SK-N-SH (cell line): ENCODE data around the gene CDKN1B. TPM values are rescaled to one million over a fixed set of nuclear protein-coding genes. Genes with fewer than 3 reads are reported as not detected.

Experiments used
- CTCF ChIA-PET: fragments of 300-600, 350-600 bp; formaldehyde crosslinking; extraction: SDS; loops from one replicate; lab custom pipeline; 2021; lab: Yijun Ruan, JAX
- POLR2A ChIA-PET: fragments of 350-600 bp; sonication (Branson Sonifier 250); formaldehyde crosslinking; extraction: SDS; loops from one replicate; lab custom pipeline; 2020; ENCODE audit warnings: antibody characterized with exemption, inconsistent platforms; lab: Yijun Ruan, JAX
- DNase-seq: peaks from one replicate; pipeline ENCODE4 v3.0.0; 2012
- H2AFZ ChIP-seq: fragments of 200-600 bp; sonication (generic); 2 replicates; pipeline ENCODE4 v1.8.1; 2016; ENCODE audit warnings: antibody characterized with exemption, mild to moderate bottlenecking, low read depth
- H3F3A ChIP-seq: fragments of 200-600 bp; sonication (generic); replicated peaks from 2 replicates; pipeline ENCODE3; 2016; ENCODE audit warnings: antibody characterized with exemption, mild to moderate bottlenecking; ENCODE audit not compliant: insufficient read depth
- H3K27ac ChIP-seq, 2 experiments: fragments of 200-500 bp in 1 of 2; fragments of 200-600 bp in 1 of 2; sonication (Bioruptor generic) in 1 of 2; sonication (generic), shearing (Covaris generic) in 1 of 2; 2 replicates each; pipeline versions ENCODE4 v1.5.1 to v1.6.1; 2014 to 2016; ENCODE audit warnings: low read depth in 2 of 2, inconsistent platforms in 1 of 2, low read length in 1 of 2, mild to moderate bottlenecking in 1 of 2, mixed read lengths in 1 of 2
- H3K27me3 ChIP-seq: fragments of 200-600 bp; sonication (generic), shearing (Covaris generic); 2 replicates; pipeline ENCODE4 v1.6.1; 2016; ENCODE audit warnings: mixed run types; ENCODE audit not compliant: insufficient read depth
- H3K36me3 ChIP-seq, 2 experiments: fragments of 200-500 bp in 1 of 2; fragments of 200-600 bp in 1 of 2; sonication (Bioruptor generic) in 1 of 2; sonication (generic) in 1 of 2; replicated peaks in 1 of 2; 2 replicates each; pipeline versions ENCODE3 to v1.5.1; 2014 to 2016; ENCODE audit warnings: low read length in 1 of 2, mild to moderate bottlenecking in 1 of 2; ENCODE audit not compliant: insufficient read depth in 2 of 2, control insufficient read depth in 1 of 2
- H3K4me1 ChIP-seq, 2 experiments: fragments of 200-500 bp in 1 of 2; fragments of 200-600 bp in 1 of 2; sonication (Bioruptor generic) in 1 of 2; sonication (generic), shearing (Covaris generic) in 1 of 2; 2 replicates each; pipeline versions ENCODE4 v1.5.1 to v1.6.1; 2014 to 2016; ENCODE audit warnings: low read depth in 1 of 2, low read length in 1 of 2, mixed run types in 1 of 2; ENCODE audit not compliant: insufficient read depth in 2 of 2, control insufficient read depth in 1 of 2
- H3K4me2 ChIP-seq: fragments of 200-600 bp; sonication (generic), shearing (Covaris generic); 2 replicates; pipeline ENCODE4 v1.6.1; 2017; ENCODE audit warnings: mixed run types
- H3K4me3 ChIP-seq, 2 experiments: fragments of 200-500 bp in 1 of 2; fragments of 200-600 bp in 1 of 2; sonication (Bioruptor generic) in 1 of 2; sonication (generic), shearing (Covaris generic) in 1 of 2; 2 replicates each; pipeline versions ENCODE4 v1.5.1 to v1.8.1; 2014 to 2016; ENCODE audit warnings: low read depth in 2 of 2, inconsistent platforms in 1 of 2, low read length in 1 of 2, mild to moderate bottlenecking in 1 of 2, mixed read lengths in 1 of 2, moderate library complexity in 1 of 2
- H3K79me2 ChIP-seq: fragments of 200-600 bp; sonication (generic); 2 replicates; pipeline ENCODE4 v1.8.1; 2017; ENCODE audit warnings: mild to moderate bottlenecking; ENCODE audit not compliant: insufficient read depth
- H3K9ac ChIP-seq: fragments of 200-600 bp; sonication (generic); 2 replicates; pipeline ENCODE4 v1.6.1; 2017; ENCODE audit warnings: mixed run types
- H3K9me2 ChIP-seq: fragments of 200-600 bp; sonication (generic); 2 replicates; pipeline ENCODE4 v1.6.1; 2017; ENCODE audit warnings: mixed run types
- H3K9me3 ChIP-seq: fragments of 200-600 bp; sonication (generic); 2 replicates; pipeline ENCODE4 v1.6.1; 2017; ENCODE audit warnings: mixed run types, mild to moderate bottlenecking, moderate library complexity
- H4K20me1 ChIP-seq: fragments of 200-600 bp; sonication (generic); 2 replicates; pipeline ENCODE4 v1.6.1; 2017; ENCODE audit warnings: mild to moderate bottlenecking, mixed run types; ENCODE audit not compliant: insufficient read depth
- CTCF ChIP-seq: fragments of 200-600 bp; sonication (generic); IDR thresholded peaks from 2 replicates; pipeline ENCODE4 v1.6.1; 2017; ENCODE audit warnings: antibody characterized with exemption, mild to moderate bottlenecking, moderate library complexity
- EZH2phosphoT487 ChIP-seq: fragments of 200-600 bp; sonication (generic); IDR thresholded peaks from 2 replicates; pipeline ENCODE4 v1.6.1; 2017; ENCODE audit warnings: low read depth, mixed run types, mild to moderate bottlenecking, antibody characterized with exemption, moderate library complexity, borderline replicate concordance
- FOSL2 ChIP-seq: IDR thresholded peaks from 2 replicates; pipeline ENCODE4 v1.4.0; 2012; ENCODE audit warnings: low read depth, mild to moderate bottlenecking, moderate library complexity, borderline replicate concordance
- MAX ChIP-seq: IDR thresholded peaks from 2 replicates; pipeline ENCODE4 v1.4.0; 2012; ENCODE audit warnings: low read depth
- MXI1 ChIP-seq: IDR thresholded peaks from 2 replicates; pipeline ENCODE4 v1.6.1; 2012; ENCODE audit warnings: mild to moderate bottlenecking, low read depth, low read length, improper control_type of control experiment
- NRF1 ChIP-seq: IDR thresholded peaks from 2 replicates; pipeline ENCODE4 v1.6.1; 2012; ENCODE audit warnings: low read depth, mild to moderate bottlenecking, low read length
- PBX3 ChIP-seq: IDR thresholded peaks from 2 replicates; pipeline ENCODE4; 2012
- RAD21 ChIP-seq: IDR thresholded peaks from 2 replicates; pipeline ENCODE4 v1.6.1; 2012; ENCODE audit warnings: mild to moderate bottlenecking, low read length
- RCOR1 ChIP-seq: fragments of 150-350 bp; IDR thresholded peaks from 2 replicates; pipeline ENCODE4 v1.6.1; 2017; ENCODE audit warnings: antibody characterized with exemption, low read length
- REST ChIP-seq: IDR thresholded peaks from 2 replicates; pipeline ENCODE4 v1.6.1; 2012; ENCODE audit warnings: mild to moderate bottlenecking, low read depth, low read length, moderate library complexity
- RXRA ChIP-seq: IDR thresholded peaks from 2 replicates; pipeline ENCODE4 v1.4.0; 2012; ENCODE audit warnings: low read depth, mild to moderate bottlenecking, borderline replicate concordance
- TCF12 ChIP-seq: IDR thresholded peaks from 2 replicates; pipeline ENCODE4 v1.4.0; 2012
- TEAD4 ChIP-seq: IDR thresholded peaks from 2 replicates; pipeline ENCODE4 v1.4.0; 2012; ENCODE audit warnings: mild to moderate bottlenecking, borderline replicate concordance; ENCODE audit not compliant: insufficient read depth
- USF1 ChIP-seq: IDR thresholded peaks from 2 replicates; pipeline ENCODE4 v1.4.0; 2012; ENCODE audit warnings: low read depth, borderline replicate concordance
- ZBTB33 ChIP-seq: IDR thresholded peaks from 2 replicates; pipeline ENCODE4 v1.4.0; 2012; ENCODE audit warnings: low read depth, borderline replicate concordance
- WGBS: methylation state at CpG from one replicate; pipeline ENCODE4 v1.1.6; 2017; ENCODE audit warnings: low lambda C conversion rate; 5-methylcytosine and 5-hydroxymethylcytosine counted together
- polyA plus RNA-seq, 3 experiments: library from polyadenylated mRNA; depleted of rRNA; stranded (reverse); fragments of >200 nt; gene quantifications; 2 replicates each; pipeline ENCODE4 v1.2.3, GENCODE V29; 2012
- TF ChIP-seq, protein P1 (sequence below): fragments of 150-350 bp; IDR thresholded peaks from 2 replicates; pipeline ENCODE4 v1.6.1; 2016; ENCODE audit warnings: mild to moderate bottlenecking, low read depth, low read length

The CDKN1B gene
- polyA plus RNA-seq, 1 of the 3 experiments (the other 2 are of a cell fraction) = 9.2 TPM

DNA sequence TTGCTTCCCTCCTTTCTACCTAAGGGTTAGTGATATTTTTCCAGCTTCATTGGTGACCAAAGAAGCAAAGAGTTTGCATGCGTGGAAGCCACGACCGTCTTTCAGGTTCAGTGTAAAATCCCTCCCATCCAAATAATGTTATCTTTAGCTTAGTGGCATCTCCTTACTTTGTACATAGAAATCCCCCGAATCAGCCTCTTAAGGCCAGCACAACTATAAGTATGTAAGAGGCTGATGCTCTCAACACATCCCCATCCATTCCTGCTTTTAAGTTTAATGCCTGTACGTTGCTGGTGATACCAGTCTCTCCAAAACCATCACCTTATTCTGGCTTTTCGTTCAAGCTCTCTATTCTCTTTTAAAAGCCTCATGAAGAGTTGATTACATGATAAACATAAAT, 14.6 kb downstream of the CDKN1B start (continued):
- TF ChIP-seq MXI1 = no peak

- Histone ChIP-seq H3F3A (peaks cover 21% of the 10 kb centered on the region), H3K4me1 (peaks cover 0 to 4% of the 10 kb centered on the region in 2 experiments; a peak in 2 of 4 replicates), H4K20me1 (no peaks in the 10 kb centered on the region), H3K79me2 (peaks cover 78% of the 10 kb centered on the region), H3K9me3 (no peaks in the 10 kb centered on the region), H3K9me2 (no peaks in the 10 kb centered on the region), H3K27ac (no peak overlapping the region; a peak in 1 of 4 replicates), H2AFZ (no peak overlapping the region), H3K27me3 (no peaks in the 10 kb centered on the region), H3K36me3 (peaks cover 0 to 2% of the 10 kb centered on the region in 2 experiments), H3K4me3 (no peak overlapping the region), H3K9ac (no peak overlapping the region), H3K4me2 (no peak overlapping the region)
- TF ChIP-seq, protein P1, sequence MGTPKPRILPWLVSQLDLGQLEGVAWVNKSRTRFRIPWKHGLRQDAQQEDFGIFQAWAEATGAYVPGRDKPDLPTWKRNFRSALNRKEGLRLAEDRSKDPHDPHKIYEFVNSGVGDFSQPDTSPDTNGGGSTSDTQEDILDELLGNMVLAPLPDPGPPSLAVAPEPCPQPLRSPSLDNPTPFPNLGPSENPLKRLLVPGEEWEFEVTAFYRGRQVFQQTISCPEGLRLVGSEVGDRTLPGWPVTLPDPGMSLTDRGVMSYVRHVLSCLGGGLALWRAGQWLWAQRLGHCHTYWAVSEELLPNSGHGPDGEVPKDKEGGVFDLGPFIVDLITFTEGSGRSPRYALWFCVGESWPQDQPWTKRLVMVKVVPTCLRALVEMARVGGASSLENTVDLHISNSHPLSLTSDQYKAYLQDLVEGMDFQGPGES = no peak
- TF ChIP-seq TCF12 = no peak
- TF ChIP-seq NRF1 = no peak
- no peak for TF ChIP-seq TEAD4
- TF ChIP-seq MAX = no peak
- TF ChIP-seq RCOR1 = no peak
- TF ChIP-seq ZBTB33 = no peak
- TF ChIP-seq USF1 = no peak
- TF ChIP-seq RXRA = no peak
- TF ChIP-seq EZH2phosphoT487 = no peak
- no peak for TF ChIP-seq RAD21
- TF ChIP-seq CTCF = no peak
- TF ChIP-seq FOSL2 = no peak
- TF ChIP-seq REST = no peak
- no peak for TF ChIP-seq PBX3
- TF ChIP-seq MXI1 = no peak
- ChIA-PET POLR2A (no interaction called here), CTCF (no interaction called here)
- no peak for DNase-seq
- WGBS = 95% methylated on average over 2 of the region's 2 CpGs
Measured at GRCh38 chr12:12733118-12733517, 15.9 kb downstream of the CDKN1B start.
